ENCODE data around the gene NAA25. TPM values are rescaled to one million over a fixed set of nuclear protein-coding genes. Genes with fewer than 3 reads are reported as not detected.

The NAA25 gene
- total and polyA plus RNA-seq, 8 donors: 17.3 to 33.9 (median 25.9) TPM

- H3K4me3 ChIP-seq: no peak overlapping the region
- no peak for DNase-seq
- H3K27me3 ChIP-seq: no peaks in the 10 kb centered on the region
- ATAC-seq: no peak
- H3K9me3 ChIP-seq: no peaks in the 10 kb centered on the region
- TF ChIP-seq CTCF (IDR thresholded peaks at IDR 0.05): no peak
- intact Hi-C loops (cut with DNase I): no loop called here
- H3K27ac ChIP-seq: no peak overlapping the region
- H3K4me1 ChIP-seq: peaks cover 0 to 5% of the 10 kb centered on the region in 2 donors
- H3K36me3 ChIP-seq: peaks cover 0 to 75% of the 10 kb centered on the region in 2 donors
Measured at GRCh38 chr12:112087851-112088250, 20.7 kb downstream of the NAA25 start.

DNA sequence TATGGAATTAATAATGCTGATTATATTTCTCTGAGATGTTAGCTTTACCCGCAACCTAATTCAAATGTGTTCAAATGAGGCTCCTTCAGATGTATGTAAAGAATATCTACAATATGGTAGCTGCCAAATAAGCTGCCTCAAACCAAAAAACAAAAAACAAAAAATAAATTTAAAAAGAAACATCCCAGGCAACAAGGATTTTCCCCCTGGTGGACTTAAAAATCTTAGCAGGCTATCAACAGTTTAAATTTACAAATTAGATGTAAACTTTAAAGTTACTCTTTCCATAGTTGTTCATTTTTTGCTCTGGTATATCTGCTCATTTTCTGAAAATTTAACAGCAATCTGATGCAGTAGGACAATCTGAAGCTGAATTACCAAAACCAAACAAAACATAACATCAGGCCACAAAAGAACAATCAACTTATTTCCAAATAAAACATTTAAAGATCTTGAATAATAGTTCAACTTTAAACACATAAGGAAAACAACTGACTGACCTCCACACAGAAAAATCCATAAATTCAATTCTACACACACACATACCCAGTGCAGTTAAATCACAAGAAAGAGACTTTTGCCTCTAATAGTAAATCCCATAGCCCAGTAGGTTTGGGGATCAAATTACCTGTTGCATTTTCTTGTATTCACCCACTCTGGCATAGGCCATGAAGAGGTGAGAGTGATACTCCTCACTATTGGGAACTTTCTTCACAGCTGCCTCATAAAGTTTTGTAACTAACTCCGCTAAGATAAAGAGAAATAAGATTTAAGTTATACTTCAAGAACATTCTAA is 21.3 kb downstream of the NAA25 start:
- Histone ChIP-seq H3K36me3 (peaks cover 0 to 71% of the 10 kb centered on the region in 2 donors), H3K27ac (no peak overlapping the region), H3K4me1 (peaks cover 0 to 5% of the 10 kb centered on the region in 2 donors), H3K4me3 (no peak overlapping the region), H3K9me3 (no peaks in the 10 kb centered on the region), H3K27me3 (no peaks in the 10 kb centered on the region)
- no peak for ATAC-seq
- DNase-seq: no peak
- no peak for TF ChIP-seq CTCF (IDR thresholded peaks at IDR 0.05)
- intact Hi-C loops (cut with DNase I): no loop called here

DNA sequence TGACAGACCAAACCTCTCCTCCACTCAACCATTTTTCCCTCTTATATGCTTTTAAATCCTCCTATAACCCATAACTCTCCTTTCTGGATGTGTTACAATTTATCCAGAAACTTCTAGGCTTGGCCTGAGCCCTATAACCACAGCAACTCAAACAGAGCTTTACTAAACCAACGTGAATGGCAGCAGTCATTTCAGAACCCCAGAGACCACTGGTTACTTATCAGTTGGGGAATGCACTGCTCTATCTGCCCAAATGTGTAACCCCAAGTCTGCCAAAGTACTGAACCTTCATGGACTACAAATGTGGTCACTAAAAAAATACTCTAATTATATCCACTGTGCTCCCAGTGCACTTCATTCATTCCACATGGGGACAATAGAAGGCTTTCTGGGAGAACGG is 42.0 kb downstream of the NAA25 start:
- no peak for DNase-seq
- intact Hi-C loops (cut with DNase I): no loop called here
- no peak overlapping the region for H3K4me3 ChIP-seq
- no peaks in the 10 kb centered on the region for H3K4me1 ChIP-seq
- TF ChIP-seq CTCF (IDR thresholded peaks at IDR 0.05): no peak
- peaks cover 0 to 99% of the 10 kb centered on the region in 2 donors for H3K36me3 ChIP-seq
- H3K9me3 ChIP-seq: no peaks in the 10 kb centered on the region
- no peaks in the 10 kb centered on the region for H3K27me3 ChIP-seq
- ATAC-seq: no peak
- no peak overlapping the region for H3K27ac ChIP-seq

- H3K36me3 ChIP-seq: peaks cover 5 to 98% of the 10 kb centered on the region in 2 donors
- DNase-seq (no peak), ATAC-seq (no peak)
- H3K27me3 ChIP-seq: no peaks in the 10 kb centered on the region
- no peak for TF ChIP-seq CTCF (IDR thresholded peaks at IDR 0.05)
- no peak overlapping the region for H3K4me3 ChIP-seq
- H3K27ac ChIP-seq: no peak overlapping the region
- no peaks in the 10 kb centered on the region for H3K9me3 ChIP-seq
- intact Hi-C loops (cut with DNase I): no loop called here
- no peaks in the 10 kb centered on the region for H3K4me1 ChIP-seq
Measured at GRCh38 chr12:112063273-112063672, 45.3 kb downstream of the NAA25 start.

DNA sequence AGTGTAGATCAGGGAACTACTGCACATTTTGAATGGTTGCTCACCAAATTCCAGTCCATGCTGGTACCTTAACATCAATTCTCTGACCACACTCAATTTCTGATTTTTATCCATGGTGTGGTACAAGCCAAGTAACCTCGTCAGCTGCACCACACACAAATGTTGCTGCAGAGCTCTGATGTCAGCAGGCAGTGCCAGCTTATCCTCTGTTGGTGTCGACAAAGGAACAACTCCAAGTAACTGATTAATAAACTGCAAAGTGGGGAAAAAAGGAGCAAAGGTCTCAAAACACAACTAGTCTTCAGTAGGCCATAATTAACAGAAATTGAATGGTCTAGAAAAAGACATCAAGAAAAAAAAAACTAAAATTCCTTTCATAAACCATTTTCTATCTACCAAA is 47.4 kb downstream of the NAA25 start:
- TF ChIP-seq CTCF (IDR thresholded peaks at IDR 0.05): no peak
- no peak overlapping the region for H3K27ac ChIP-seq
- intact Hi-C loops (cut with DNase I): no loop called here
- DNase-seq: no peak
- no peaks in the 10 kb centered on the region for H3K27me3 ChIP-seq
- no peak overlapping the region for H3K4me3 ChIP-seq
- no peak for ATAC-seq
- no peaks in the 10 kb centered on the region for H3K4me1 ChIP-seq
- H3K9me3 ChIP-seq: no peaks in the 10 kb centered on the region
- peaks cover 5 to 98% of the 10 kb centered on the region in 2 donors for H3K36me3 ChIP-seq

Measured in left lung (tissue), 10 donors.